Panc1 (cell line): Measurements from ENCODE around the gene RASA3.

Source experiments
- TF ChIP-seq, protein P1 (sequence below): fragments of 450-650 bp; IDR thresholded peaks from 2 replicates; pipeline ENCODE4 v1.5.1; 2017; ENCODE audit warnings: mild to moderate bottlenecking
- TF ChIP-seq, protein P2 (sequence below), 2 experiments: IDR thresholded peaks; 2 replicates each; pipeline ENCODE4 v1.6.1; 2011 to 2012; ENCODE audit warnings: low read depth in 2 of 2, control low read depth in 1 of 2, low read length in 1 of 2, mild to moderate bottlenecking in 1 of 2, moderate library complexity in 1 of 2; ENCODE audit not compliant: insufficient read depth in 1 of 2

DNA sequence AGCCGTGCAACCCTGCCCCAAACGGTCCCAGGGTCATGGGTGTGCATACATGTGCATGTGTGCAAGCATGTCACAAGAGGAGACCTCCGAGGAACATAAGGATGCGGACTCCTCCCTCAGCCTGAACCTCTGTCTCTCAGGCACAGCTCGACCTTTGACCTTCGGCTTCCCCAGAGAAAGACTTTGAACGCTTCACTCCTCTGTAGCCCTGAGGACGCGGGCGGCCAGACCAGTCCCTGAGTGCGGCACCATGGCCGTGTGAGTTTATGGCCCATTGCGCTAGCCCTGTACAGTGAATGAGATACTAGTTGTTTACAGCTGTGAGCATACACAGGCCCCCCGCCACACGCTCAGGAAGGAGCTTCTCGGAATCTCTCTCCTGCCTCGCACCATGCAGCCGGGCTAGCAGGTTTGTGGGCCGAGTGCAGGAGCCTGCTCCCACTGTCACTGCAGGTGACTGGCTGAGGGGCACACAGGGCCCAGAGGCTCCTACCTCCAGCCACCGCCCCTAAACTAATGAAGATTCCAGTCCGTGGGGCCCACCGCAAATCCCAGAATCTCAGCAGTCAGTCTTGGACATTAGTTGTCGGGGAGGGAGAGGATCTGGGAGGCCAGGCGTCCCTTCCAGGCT is 10.8 kb downstream of the RASA3 start:
- TF ChIP-seq, protein P1, sequence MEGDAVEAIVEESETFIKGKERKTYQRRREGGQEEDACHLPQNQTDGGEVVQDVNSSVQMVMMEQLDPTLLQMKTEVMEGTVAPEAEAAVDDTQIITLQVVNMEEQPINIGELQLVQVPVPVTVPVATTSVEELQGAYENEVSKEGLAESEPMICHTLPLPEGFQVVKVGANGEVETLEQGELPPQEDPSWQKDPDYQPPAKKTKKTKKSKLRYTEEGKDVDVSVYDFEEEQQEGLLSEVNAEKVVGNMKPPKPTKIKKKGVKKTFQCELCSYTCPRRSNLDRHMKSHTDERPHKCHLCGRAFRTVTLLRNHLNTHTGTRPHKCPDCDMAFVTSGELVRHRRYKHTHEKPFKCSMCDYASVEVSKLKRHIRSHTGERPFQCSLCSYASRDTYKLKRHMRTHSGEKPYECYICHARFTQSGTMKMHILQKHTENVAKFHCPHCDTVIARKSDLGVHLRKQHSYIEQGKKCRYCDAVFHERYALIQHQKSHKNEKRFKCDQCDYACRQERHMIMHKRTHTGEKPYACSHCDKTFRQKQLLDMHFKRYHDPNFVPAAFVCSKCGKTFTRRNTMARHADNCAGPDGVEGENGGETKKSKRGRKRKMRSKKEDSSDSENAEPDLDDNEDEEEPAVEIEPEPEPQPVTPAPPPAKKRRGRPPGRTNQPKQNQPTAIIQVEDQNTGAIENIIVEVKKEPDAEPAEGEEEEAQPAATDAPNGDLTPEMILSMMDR, result no peak
- TF ChIP-seq, protein P2, sequence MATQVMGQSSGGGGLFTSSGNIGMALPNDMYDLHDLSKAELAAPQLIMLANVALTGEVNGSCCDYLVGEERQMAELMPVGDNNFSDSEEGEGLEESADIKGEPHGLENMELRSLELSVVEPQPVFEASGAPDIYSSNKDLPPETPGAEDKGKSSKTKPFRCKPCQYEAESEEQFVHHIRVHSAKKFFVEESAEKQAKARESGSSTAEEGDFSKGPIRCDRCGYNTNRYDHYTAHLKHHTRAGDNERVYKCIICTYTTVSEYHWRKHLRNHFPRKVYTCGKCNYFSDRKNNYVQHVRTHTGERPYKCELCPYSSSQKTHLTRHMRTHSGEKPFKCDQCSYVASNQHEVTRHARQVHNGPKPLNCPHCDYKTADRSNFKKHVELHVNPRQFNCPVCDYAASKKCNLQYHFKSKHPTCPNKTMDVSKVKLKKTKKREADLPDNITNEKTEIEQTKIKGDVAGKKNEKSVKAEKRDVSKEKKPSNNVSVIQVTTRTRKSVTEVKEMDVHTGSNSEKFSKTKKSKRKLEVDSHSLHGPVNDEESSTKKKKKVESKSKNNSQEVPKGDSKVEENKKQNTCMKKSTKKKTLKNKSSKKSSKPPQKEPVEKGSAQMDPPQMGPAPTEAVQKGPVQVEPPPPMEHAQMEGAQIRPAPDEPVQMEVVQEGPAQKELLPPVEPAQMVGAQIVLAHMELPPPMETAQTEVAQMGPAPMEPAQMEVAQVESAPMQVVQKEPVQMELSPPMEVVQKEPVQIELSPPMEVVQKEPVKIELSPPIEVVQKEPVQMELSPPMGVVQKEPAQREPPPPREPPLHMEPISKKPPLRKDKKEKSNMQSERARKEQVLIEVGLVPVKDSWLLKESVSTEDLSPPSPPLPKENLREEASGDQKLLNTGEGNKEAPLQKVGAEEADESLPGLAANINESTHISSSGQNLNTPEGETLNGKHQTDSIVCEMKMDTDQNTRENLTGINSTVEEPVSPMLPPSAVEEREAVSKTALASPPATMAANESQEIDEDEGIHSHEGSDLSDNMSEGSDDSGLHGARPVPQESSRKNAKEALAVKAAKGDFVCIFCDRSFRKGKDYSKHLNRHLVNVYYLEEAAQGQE (IDR thresholded peaks at IDR 0.05; ENCODE audit: insufficient read depth in 1 of 2, low read depth in 2 of 2, low read length in 1 of 2), result no peak
